H1 (cell line): Measurements from ENCODE around the gene PRDM15. TPM values are rescaled to one million over a fixed set of nuclear protein-coding genes. Genes with fewer than 3 reads are reported as not detected.

Experiments
- CTCF ChIA-PET: fragments of 300-600 bp; sonication (Branson Sonifier 250); formaldehyde crosslinking; loops from one replicate; lab custom pipeline; 2021; ENCODE audit not compliant: partially characterized antibody; lab: Charles Lee
- POLR2A ChIA-PET: fragments of 300-600 bp; sonication (Branson Sonifier 250); formaldehyde crosslinking; loops from one replicate; lab custom pipeline; 2021; ENCODE audit warnings: inconsistent platforms; ENCODE audit not compliant: partially characterized antibody; lab: Charles Lee
- DNase-seq, 2 experiments: peaks; one replicate each; pipeline versions ENCODE4 v3.0.0 to v3.0.0-alpha.2; 2010 to 2022; ENCODE audit warnings: low spot score in 2 of 2, low read depth in 1 of 2, mixed read lengths in 1 of 2
- FAIRE-seq: peaks from 2 replicates; lab custom pipeline; 2011; peaks lifted over from hg19 to GRCh38; lab: Jason Lieb, UNC
- H2AFZ ChIP-seq: 2 replicates; pipeline ENCODE4 v1.8.1; 2012; ENCODE audit warnings: low read length, inconsistent platforms
- H2AK5ac ChIP-seq: 2 replicates; pipeline ENCODE4 v1.6.1; 2013; ENCODE audit warnings: low read depth, low read length
- H2BK120ac ChIP-seq: replicated peaks from 2 replicates; pipeline ENCODE3; 2013; ENCODE audit warnings: low read depth, low read length, inconsistent platforms
- H2BK12ac ChIP-seq: 2 replicates; pipeline ENCODE4 v1.6.1; 2013; ENCODE audit warnings: low read depth, low read length
- H2BK15ac ChIP-seq: 2 replicates; pipeline ENCODE4 v1.6.1; 2013; ENCODE audit warnings: low read length
- H2BK20ac ChIP-seq: 2 replicates; pipeline ENCODE4 v1.6.1; 2013; ENCODE audit warnings: low read length
- H2BK5ac ChIP-seq: 2 replicates; pipeline ENCODE4 v1.6.1; 2013; ENCODE audit warnings: low read depth, low read length
- H3K14ac ChIP-seq: 2 replicates; pipeline ENCODE4 v1.6.1; 2013; ENCODE audit warnings: inconsistent platforms; ENCODE audit not compliant: insufficient read length
- H3K18ac ChIP-seq: 2 replicates; pipeline ENCODE4 v1.6.1; 2013; ENCODE audit warnings: low read length; ENCODE audit errors: extremely low read depth
- H3K23ac ChIP-seq: 2 replicates; pipeline ENCODE4 v1.6.1; 2013; ENCODE audit warnings: inconsistent platforms; ENCODE audit not compliant: insufficient read length
- H3K23me2 ChIP-seq: 2 replicates; pipeline ENCODE4 v1.6.1; 2013; ENCODE audit warnings: low read depth, low read length
- H3K27ac ChIP-seq: 2 replicates; pipeline ENCODE4 v1.6.1; 2011; ENCODE audit warnings: low read depth, low read length, inconsistent platforms
- H3K27me3 ChIP-seq, 4 experiments: replicated peaks in 1 of 4; 1 replicate in 1 of 4; 2 replicates in 3 of 4; pipeline versions ENCODE4 v1.6.1 to v1.8.1; 2011 to 2013; ENCODE audit warnings: low read length in 3 of 4, mild to moderate bottlenecking in 3 of 4, inconsistent platforms in 2 of 4, mixed read lengths in 2 of 4, moderate library complexity in 1 of 4; ENCODE audit not compliant: control insufficient read depth in 3 of 4, insufficient read depth in 3 of 4; ENCODE audit errors: extremely low read depth in 1 of 4
- H3K36me3 ChIP-seq, 4 experiments: 2 replicates each; pipeline versions ENCODE4 v1.6.1 to v1.8.1; 2011 to 2013; ENCODE audit warnings: mild to moderate bottlenecking in 4 of 4, low read length in 3 of 4, moderate library complexity in 2 of 4, control low read depth in 1 of 4, inconsistent platforms in 1 of 4; ENCODE audit not compliant: insufficient read depth in 4 of 4, control insufficient read depth in 2 of 4
- H3K4ac ChIP-seq: replicated peaks from 2 replicates; pipeline ENCODE3; 2013; ENCODE audit warnings: low read length, low read depth, mixed read lengths, inconsistent platforms; ENCODE audit not compliant: insufficient read length
- H3K4me1 ChIP-seq, 4 experiments: replicated peaks in 1 of 4; 1 replicate in 1 of 4; 2 replicates in 3 of 4; pipeline versions ENCODE4 v1.6.1 to v1.8.1; 2011 to 2013; ENCODE audit warnings: low read length in 3 of 4, inconsistent platforms in 2 of 4, mixed read lengths in 1 of 4; ENCODE audit not compliant: insufficient read depth in 4 of 4, control insufficient read depth in 3 of 4
- H3K4me2 ChIP-seq, 2 experiments: 2 replicates each; pipeline versions ENCODE4 v1.6.1 to v1.8.1; 2011 to 2013; ENCODE audit warnings: low read depth in 2 of 2, low read length in 2 of 2, control low read depth in 1 of 2, inconsistent platforms in 1 of 2, mild to moderate bottlenecking in 1 of 2; ENCODE audit not compliant: insufficient read depth in 1 of 2
- H3K4me3 ChIP-seq, 4 experiments: fragments of 200-600, 300-600 bp in 1 of 4; sonication (generic), shearing (Covaris generic), sonication (Bioruptor Twin) in 1 of 4; 2 replicates each; pipeline versions ENCODE4 v1.5.1 to v1.8.1; 2011 to 2016; ENCODE audit warnings: low read length in 4 of 4, low read depth in 3 of 4, control low read depth in 2 of 4, inconsistent platforms in 2 of 4, mild to moderate bottlenecking in 2 of 4, mixed read lengths in 1 of 4, moderate library complexity in 1 of 4; ENCODE audit not compliant: insufficient read depth in 2 of 4; ENCODE audit errors: extremely low read depth in 1 of 4
- H3K56ac ChIP-seq: replicated peaks from 2 replicates; pipeline ENCODE3; 2013; ENCODE audit warnings: low read depth, mild to moderate bottlenecking, mixed read lengths, low read length, inconsistent platforms; ENCODE audit not compliant: insufficient read length
- H3K79me1 ChIP-seq: 2 replicates; pipeline ENCODE4 v1.6.1; 2013; ENCODE audit warnings: low read depth, low read length, control low read depth
- H3K79me2 ChIP-seq, 2 experiments: 2 replicates each; pipeline versions ENCODE4 v1.6.1 to v1.8.1; 2012 to 2013; ENCODE audit warnings: low read length in 2 of 2, mild to moderate bottlenecking in 2 of 2, inconsistent platforms in 1 of 2; ENCODE audit not compliant: insufficient read depth in 2 of 2, control insufficient read depth in 1 of 2
- H3K9ac ChIP-seq, 4 experiments: replicated peaks in 1 of 4; 1 replicate in 1 of 4; 2 replicates in 3 of 4; pipeline versions ENCODE4 v1.6.1 to v1.8.1; 2011 to 2013; ENCODE audit warnings: low read depth in 3 of 4, low read length in 3 of 4, control low read depth in 2 of 4, mild to moderate bottlenecking in 2 of 4, moderate library complexity in 2 of 4, inconsistent platforms in 1 of 4; ENCODE audit errors: extremely low read depth in 1 of 4
- H3K9me3 ChIP-seq, 2 experiments: 2 replicates each; pipeline versions ENCODE4 v1.6.1 to v1.8.1; 2012 to 2013; ENCODE audit warnings: mild to moderate bottlenecking in 2 of 2, moderate library complexity in 2 of 2, control low read depth in 1 of 2, inconsistent platforms in 1 of 2, low read depth in 1 of 2, low read length in 1 of 2, mixed read lengths in 1 of 2; ENCODE audit not compliant: insufficient read depth in 2 of 2
- H4K20me1 ChIP-seq, 2 experiments: replicated peaks in 1 of 2; 2 replicates each; pipeline versions ENCODE3 to v1.8.1; 2011 to 2013; ENCODE audit warnings: inconsistent platforms in 2 of 2, low read length in 2 of 2, mild to moderate bottlenecking in 1 of 2; ENCODE audit not compliant: insufficient read depth in 2 of 2, control insufficient read depth in 1 of 2
- H4K5ac ChIP-seq: 2 replicates; pipeline ENCODE4 v1.6.1; 2013; ENCODE audit warnings: low read length, low read depth, mixed read lengths, inconsistent platforms; ENCODE audit not compliant: insufficient read length
- H4K8ac ChIP-seq: 2 replicates; pipeline ENCODE4 v1.8.0; 2013; ENCODE audit warnings: mild to moderate bottlenecking, moderate library complexity, low read length, inconsistent platforms; ENCODE audit not compliant: insufficient read depth; ENCODE audit errors: extremely low read depth
- H4K91ac ChIP-seq: replicated peaks from 2 replicates; pipeline ENCODE3; 2013; ENCODE audit warnings: low read length, mixed read lengths, inconsistent platforms; ENCODE audit not compliant: insufficient read length
- ASH2L ChIP-seq: fragments of 200-600, 300-600 bp; sonication (generic); IDR thresholded peaks from one replicate; pipeline ENCODE4 v1.7.1; 2017; ENCODE audit warnings: low read length
- CHD2 ChIP-seq: IDR thresholded peaks from 2 replicates; pipeline ENCODE4 v1.6.1; 2012; ENCODE audit warnings: low read length, improper control_type of control experiment
- FOSL1 ChIP-seq: IDR thresholded peaks from 2 replicates; pipeline ENCODE4 v1.6.1; 2011; ENCODE audit warnings: mild to moderate bottlenecking, low read depth, low read length, moderate library complexity; ENCODE audit not compliant: insufficient read depth
- JUN ChIP-seq: IDR thresholded peaks from 2 replicates; pipeline ENCODE4 v1.6.1; 2011; ENCODE audit warnings: low read depth, mild to moderate bottlenecking, improper control_type of control experiment, low read length
- KDM1A ChIP-seq: fragments of 200-600, 300-600 bp; sonication (generic); IDR thresholded peaks from 2 replicates; pipeline ENCODE4 v1.7.1; 2016; ENCODE audit warnings: mild to moderate bottlenecking, low read length, borderline replicate concordance
- KDM4A ChIP-seq: IDR thresholded peaks from one replicate; pipeline ENCODE4 v1.7.1; 2012; ENCODE audit warnings: low read depth, mild to moderate bottlenecking, moderate library complexity, low read length, inconsistent platforms; ENCODE audit not compliant: severe bottlenecking
- KDM5A ChIP-seq: fragments of 200-600 bp; IDR thresholded peaks from 2 replicates; pipeline ENCODE4 v1.7.1; 2012; ENCODE audit warnings: mild to moderate bottlenecking, low read length, inconsistent platforms, mixed read lengths
- NRF1 ChIP-seq: IDR thresholded peaks from 2 replicates; pipeline ENCODE4 v1.6.1; 2011; ENCODE audit warnings: mild to moderate bottlenecking, low read depth, low read length, improper control_type of control experiment
- RBBP5 ChIP-seq: IDR thresholded peaks from 2 replicates; pipeline ENCODE4 v1.7.1; 2012; ENCODE audit warnings: low read depth, mild to moderate bottlenecking, inconsistent platforms, low read length, moderate library complexity, borderline replicate concordance
- SAP30 ChIP-seq: fragments of 300-600 bp; sonication (generic); IDR thresholded peaks from 2 replicates; pipeline ENCODE4 v1.7.1; 2012; ENCODE audit warnings: low read length, moderate library complexity, mild to moderate bottlenecking, inconsistent platforms; ENCODE audit not compliant: insufficient read depth, insufficient replicate concordance
- TBP ChIP-seq: IDR thresholded peaks from 2 replicates; pipeline ENCODE4 v1.6.1; 2011; ENCODE audit warnings: low read depth, low read length, improper control_type of control experiment
- YY1 ChIP-seq: IDR thresholded peaks from 2 replicates; pipeline ENCODE4 v1.6.1; 2011; ENCODE audit warnings: low read depth, mild to moderate bottlenecking, low read length
- WGBS, 2 experiments: shearing (Covaris generic) in 1 of 2; methylation state at CpG; one replicate each; pipeline versions ENCODE4 v1.1.6 to v1.1.7; 2013 to 2015; ENCODE audit warnings: low lambda C conversion rate in 2 of 2, mixed read lengths in 2 of 2, inconsistent platforms in 1 of 2, low coverage in 1 of 2, missing lambda C conversion rate in 1 of 2; ENCODE audit not compliant: insufficient replicate concordance in 2 of 2, insufficient coverage in 1 of 2, insufficient read length in 1 of 2; ENCODE audit errors: extremely low coverage in 1 of 2, missing lambda C conversion rate in 1 of 2; 5-methylcytosine and 5-hydroxymethylcytosine counted together
- polyA plus RNA-seq, 7 experiments: library from polyadenylated mRNA; depleted of rRNA in 3 of 7; stranded (reverse) in 5 of 7; unstranded in 2 of 7; fragments of >200 nt in 5 of 7; fragments of 200-250 nt in 2 of 7; gene quantifications; 1 replicate in 5 of 7; 2 replicates in 1 of 7; 4 replicates in 1 of 7; pipeline versions ENCODE4 v1.2.1 to v1.2.3, GENCODE V29; 2011 to 2013; ENCODE audit warnings: missing spikeins in 2 of 7, mixed read lengths in 2 of 7
- total RNA-seq: library from RNA; stranded (reverse); fragmentation: NEBNext Ultra II Directional; extraction: Animal tissue kit (Norgen Biotek cat#: 25700); gene quantifications from 2 replicates; pipeline ENCODE4 v1.2.1, GENCODE V29; 2021
- TF ChIP-seq, protein P1 (sequence below): IDR thresholded peaks from 2 replicates; pipeline ENCODE4 v1.6.1; 2012; ENCODE audit warnings: inconsistent platforms
- TF ChIP-seq, protein P2 (sequence below): IDR thresholded peaks from 2 replicates; pipeline ENCODE4 v1.6.1; 2012; ENCODE audit warnings: inconsistent platforms

PRDM15 gene
- total and polyA plus RNA-seq, 2 of the 8 experiments (the other 6 are each of a cell fraction or from before 2014, with no cell fraction given), result 9.7 to 10.5 TPM

- Histone ChIP-seq H3K9me3 (no peaks in the 10 kb centered on the region), H3K9ac (no peak overlapping the region), H2BK5ac (no peak overlapping the region), H3K23me2 (no peaks in the 10 kb centered on the region), H4K91ac (no peak overlapping the region), H4K20me1 (peaks cover 0 to 1% of the 10 kb centered on the region in 2 experiments), H3K56ac (no peak overlapping the region), H2BK15ac (no peak overlapping the region), H3K4ac (no peak overlapping the region), H2BK12ac (no peak overlapping the region), H3K4me3 (no peak overlapping the region), H3K27ac (no peak overlapping the region), H4K8ac (no peak overlapping the region), H3K18ac (no peak overlapping the region), H3K4me2 (no peak overlapping the region), H3K79me2 (peaks cover 0 to 13% of the 10 kb centered on the region in 2 experiments; a peak in 2 of 4 replicates), H2BK20ac (no peak overlapping the region), H3K23ac (no peak overlapping the region), H3K27me3 (no peaks in the 10 kb centered on the region), H2AFZ (no peak overlapping the region), H3K79me1 (no peaks in the 10 kb centered on the region), H2BK120ac (no peak overlapping the region), H3K36me3 (peaks cover 0 to 7% (median 2%) of the 10 kb centered on the region in 4 experiments; a peak in 2 of 8 replicates), H3K4me1 (peaks cover 0 to 3% (median 0%) of the 10 kb centered on the region in 4 experiments; a peak in 2 of 7 replicates), H3K14ac (no peak overlapping the region), H4K5ac (no peak overlapping the region), H2AK5ac (no peak overlapping the region)
- ChIA-PET POLR2A (interaction anchor here (1.1 kb wide), 1 partner anchor 12 kb away, joined by 3 read pairs; no protein-coding TSS in a partner anchor), CTCF (interaction anchor here (3.2 kb wide), 1 partner anchor 10 kb away, joined by 11 read pairs; no protein-coding TSS in a partner anchor)
- 83% methylated on average over 4 of the region's 4 CpGs; no CpG with 5 or more reads in 1 of the 2 experiments for WGBS, 2 experiments
- DNase-seq (no peak), FAIRE-seq (no peak)
- TF ChIP-seq SAP30, result no peak
- no peak for TF ChIP-seq KDM5A
- no peak for TF ChIP-seq RBBP5
- TF ChIP-seq ASH2L, result no peak
- no peak for TF ChIP-seq KDM4A
- TF ChIP-seq FOSL1, result no peak
- TF ChIP-seq KDM1A, result no peak
- TF ChIP-seq JUN, result no peak
- TF ChIP-seq, protein P1, sequence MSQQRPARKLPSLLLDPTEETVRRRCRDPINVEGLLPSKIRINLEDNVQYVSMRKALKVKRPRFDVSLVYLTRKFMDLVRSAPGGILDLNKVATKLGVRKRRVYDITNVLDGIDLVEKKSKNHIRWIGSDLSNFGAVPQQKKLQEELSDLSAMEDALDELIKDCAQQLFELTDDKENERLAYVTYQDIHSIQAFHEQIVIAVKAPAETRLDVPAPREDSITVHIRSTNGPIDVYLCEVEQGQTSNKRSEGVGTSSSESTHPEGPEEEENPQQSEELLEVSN, result no peak
- TF ChIP-seq TBP, result no peak
- TF ChIP-seq, protein P2, sequence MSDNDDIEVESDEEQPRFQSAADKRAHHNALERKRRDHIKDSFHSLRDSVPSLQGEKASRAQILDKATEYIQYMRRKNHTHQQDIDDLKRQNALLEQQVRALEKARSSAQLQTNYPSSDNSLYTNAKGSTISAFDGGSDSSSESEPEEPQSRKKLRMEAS, result no peak
- TF ChIP-seq CHD2, result no peak
- TF ChIP-seq NRF1, result no peak
- TF ChIP-seq YY1, result no peak
These were observed 17.9 kb downstream of the PRDM15 start for GRCh38 chr21:41861255-41861654.
